GM10248 (cell line): ENCODE data around the gene KCNMA1.

ENCODE experiments used
- CTCF ChIA-PET: fragments of 300-600 bp; sonication (Branson Sonifier 250); formaldehyde crosslinking; extraction: SDS; loops from one replicate; lab custom pipeline; 2021; ENCODE audit warnings: antibody characterized with exemption; lab: Yijun Ruan, JAX
- POLR2A ChIA-PET: fragments of 350-650 bp; sonication (Branson Sonifier 250); formaldehyde crosslinking; extraction: SDS; loops from one replicate; lab custom pipeline; 2020; ENCODE audit warnings: antibody characterized with exemption; lab: Yijun Ruan, JAX
- DNase-seq: peaks from one replicate; pipeline ENCODE4 v3.0.0; 2012; ENCODE audit errors: extremely low spot score
- TF ChIP-seq, protein P1 (sequence below): IDR thresholded peaks from 2 replicates; pipeline ENCODE4 v1.5.1; 2012; ENCODE audit warnings: mild to moderate bottlenecking, low read depth; ENCODE audit errors: extremely low read depth, missing control alignments, control extremely low read depth

Gene KCNMA1

DNA sequence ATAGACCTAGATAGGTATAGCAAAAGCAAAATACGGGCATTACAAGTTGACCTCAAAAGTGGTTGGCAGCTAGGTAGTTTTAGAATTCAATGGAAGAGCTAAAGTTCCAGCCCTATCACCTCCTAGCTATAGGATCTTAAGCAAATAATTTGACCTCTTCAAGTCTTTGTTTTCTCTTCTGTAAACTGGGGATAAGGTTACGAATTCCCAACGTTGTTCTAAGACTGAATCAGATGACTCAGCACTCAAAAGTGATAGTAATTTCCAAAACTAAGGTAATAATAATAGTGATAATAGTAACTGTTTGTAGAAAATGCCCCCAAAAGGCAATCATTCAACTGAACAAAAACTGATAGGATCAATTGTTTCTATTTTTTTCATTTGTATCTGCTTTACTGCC is 445.2 kb downstream of the KCNMA1 start:
- no peak for DNase-seq
- ChIA-PET CTCF (interaction anchor here (2.4 kb wide), 1 partner anchor 18 kb away, joined by 11 read pairs; no protein-coding TSS in a partner anchor), POLR2A (no interaction called here)
- TF ChIP-seq, protein P1, sequence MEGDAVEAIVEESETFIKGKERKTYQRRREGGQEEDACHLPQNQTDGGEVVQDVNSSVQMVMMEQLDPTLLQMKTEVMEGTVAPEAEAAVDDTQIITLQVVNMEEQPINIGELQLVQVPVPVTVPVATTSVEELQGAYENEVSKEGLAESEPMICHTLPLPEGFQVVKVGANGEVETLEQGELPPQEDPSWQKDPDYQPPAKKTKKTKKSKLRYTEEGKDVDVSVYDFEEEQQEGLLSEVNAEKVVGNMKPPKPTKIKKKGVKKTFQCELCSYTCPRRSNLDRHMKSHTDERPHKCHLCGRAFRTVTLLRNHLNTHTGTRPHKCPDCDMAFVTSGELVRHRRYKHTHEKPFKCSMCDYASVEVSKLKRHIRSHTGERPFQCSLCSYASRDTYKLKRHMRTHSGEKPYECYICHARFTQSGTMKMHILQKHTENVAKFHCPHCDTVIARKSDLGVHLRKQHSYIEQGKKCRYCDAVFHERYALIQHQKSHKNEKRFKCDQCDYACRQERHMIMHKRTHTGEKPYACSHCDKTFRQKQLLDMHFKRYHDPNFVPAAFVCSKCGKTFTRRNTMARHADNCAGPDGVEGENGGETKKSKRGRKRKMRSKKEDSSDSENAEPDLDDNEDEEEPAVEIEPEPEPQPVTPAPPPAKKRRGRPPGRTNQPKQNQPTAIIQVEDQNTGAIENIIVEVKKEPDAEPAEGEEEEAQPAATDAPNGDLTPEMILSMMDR, result no peak

DNA sequence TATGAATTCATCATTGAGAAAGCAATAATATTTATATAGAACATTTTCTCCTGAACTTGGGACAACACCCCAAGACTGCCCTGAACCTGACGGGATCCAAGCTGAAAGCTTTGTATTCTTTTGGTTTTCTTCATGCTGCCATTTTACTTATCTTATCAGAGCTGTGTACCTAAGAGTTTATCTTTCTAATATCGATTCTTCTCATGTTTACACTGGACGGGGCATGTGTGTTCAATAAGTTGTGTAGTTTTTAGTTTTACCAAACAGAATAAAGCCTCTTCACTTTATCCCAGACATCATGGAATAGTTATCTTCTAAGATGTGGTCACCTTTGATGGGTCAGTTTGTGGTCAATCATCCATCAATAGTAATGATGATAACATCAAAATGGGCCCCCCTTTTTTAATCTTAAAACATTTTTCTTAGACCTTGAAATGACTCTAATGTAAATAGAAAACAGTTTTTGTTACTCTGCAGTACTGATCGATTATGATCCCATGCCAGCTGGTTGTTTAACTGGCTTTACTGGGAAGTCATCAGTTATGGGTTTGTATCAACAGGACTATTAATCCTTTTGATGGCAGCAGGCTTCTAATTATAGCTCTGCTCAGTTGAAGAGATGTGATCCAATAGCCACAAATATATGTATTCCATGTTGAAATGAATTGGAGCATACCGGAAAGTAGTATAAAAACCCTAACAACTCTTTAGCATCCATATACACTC is 446.1 kb downstream of the KCNMA1 start:
- ChIA-PET CTCF (interaction anchor here (0.8 to 2.4 kb wide), 3 partner anchors 10 to 17 kb away, joined by 3 to 11 read pairs (median 3); no protein-coding TSS in a partner anchor), POLR2A (no interaction called here)
- DNase-seq, result no peak
- TF ChIP-seq, protein P1, result no peak

DNA sequence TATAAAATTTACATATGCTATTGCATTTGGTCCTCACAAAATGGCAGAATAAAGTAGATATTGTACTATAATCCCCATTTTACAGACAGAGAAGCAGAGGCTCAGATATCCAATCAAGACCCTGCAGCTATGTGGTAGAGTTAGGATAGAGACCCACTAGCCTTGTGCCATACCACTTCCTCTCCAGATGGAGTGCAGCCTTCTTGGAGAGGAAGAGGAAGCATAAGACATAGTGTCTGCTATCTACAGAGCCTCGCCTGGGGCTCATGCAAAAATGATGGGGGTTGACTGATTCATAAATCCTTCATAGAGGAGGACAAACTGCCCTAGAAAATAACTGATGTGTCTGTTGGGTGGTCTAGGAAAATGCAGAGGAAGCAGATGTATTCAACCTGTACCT is 447.3 kb downstream of the KCNMA1 start:
- no peak for DNase-seq
- ChIA-PET CTCF (no interaction called here), POLR2A (no interaction called here)
- TF ChIP-seq, protein P1, result no peak

DNA sequence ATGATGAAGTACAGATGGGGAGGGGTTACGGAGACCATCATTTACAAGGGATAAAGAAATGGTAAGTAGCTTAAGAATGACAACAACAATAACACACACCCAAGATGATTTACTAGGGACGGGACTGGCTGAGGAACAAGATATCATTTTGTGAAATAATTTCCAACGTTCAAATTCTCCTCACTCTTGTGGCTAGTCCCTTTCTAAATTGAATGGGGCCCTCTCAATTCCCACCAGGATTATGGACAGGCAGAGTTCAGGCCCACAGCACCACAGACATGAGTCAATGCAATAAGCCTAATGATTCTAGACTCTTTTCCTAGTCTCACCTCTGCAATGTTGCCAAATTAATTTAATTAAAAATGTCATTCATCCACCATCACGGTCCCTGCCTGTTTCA is 448.1 kb downstream of the KCNMA1 start:
- TF ChIP-seq, protein P1, result no peak
- ChIA-PET CTCF (no interaction called here), POLR2A (no interaction called here)
- DNase-seq, result no peak

DNA sequence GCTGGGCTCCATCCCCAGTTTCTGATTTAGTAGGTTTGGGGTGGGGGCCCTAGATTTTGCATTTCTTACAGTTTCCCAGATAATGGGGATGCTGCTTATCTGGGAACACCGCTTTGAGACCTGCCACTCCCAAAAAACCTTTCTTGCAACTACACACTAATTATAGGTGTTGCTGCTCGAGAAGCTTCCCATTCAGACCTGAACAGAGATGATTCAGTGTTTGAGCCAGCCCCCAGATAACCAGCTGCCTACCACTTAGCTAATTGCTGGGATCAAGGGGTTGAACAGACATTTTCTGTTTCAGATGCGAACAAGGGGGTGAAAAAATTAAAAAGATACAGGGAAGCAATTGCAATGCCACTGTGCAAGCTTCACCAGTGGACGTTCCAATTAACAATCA is 448.5 kb downstream of the KCNMA1 start:
- ChIA-PET CTCF (no interaction called here), POLR2A (no interaction called here)
- DNase-seq, result no peak
- TF ChIP-seq, protein P1, result no peak

DNA sequence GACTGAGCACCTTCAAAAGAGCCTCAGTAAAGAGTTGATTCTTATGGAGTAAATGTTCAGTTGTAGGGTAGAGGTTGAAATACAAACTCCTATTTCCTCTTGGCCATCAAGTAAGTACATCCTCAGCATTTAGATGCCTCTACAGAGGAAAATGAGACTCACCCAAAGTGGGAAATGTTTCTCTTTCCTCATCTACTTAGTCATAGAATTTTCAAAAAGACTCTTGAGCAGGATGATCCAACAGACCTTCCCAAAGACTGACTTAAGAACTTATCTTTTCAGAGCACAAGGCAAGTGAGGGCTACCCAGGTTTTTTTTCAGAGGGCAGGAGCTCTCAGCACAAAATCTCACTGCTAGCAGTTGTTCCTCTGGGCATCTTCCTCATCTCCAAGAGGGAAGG is 449.1 kb downstream of the KCNMA1 start:
- CTCF ChIA-PET, result no interaction called here
- DNase-seq, result no peak
- POLR2A ChIA-PET, result no interaction called here

More for the DNA sequence above, 449.1 kb downstream of the KCNMA1 start:
- TF ChIP-seq, protein P1, result no peak
